Thyroid gland (tissue), 4 donors: Measurements from ENCODE around the gene ZNF789. TPM values are rescaled to one million over a fixed set of nuclear protein-coding genes. Genes with fewer than 3 reads are reported as not detected.

Source experiments
- DNase-seq, 2 donors: peaks; one replicate each; pipeline ENCODE4 v3.0.0-alpha.2; 2019
- H3K27ac ChIP-seq, 3 donors: fragments of 200-600 bp; sonication (generic); 1 replicate in 2 of 3; 2 replicates in 1 of 3; pipeline ENCODE4 v1.5.1; 2016 to 2019; ENCODE audit warnings: mild to moderate bottlenecking in 1 of 3, moderate library complexity in 1 of 3
- H3K27me3 ChIP-seq: fragments of 200-600 bp; sonication (generic); one replicate; pipeline ENCODE4 v1.5.1; 2019
- H3K36me3 ChIP-seq, 2 donors: fragments of 200-600 bp; sonication (generic); one replicate each; pipeline ENCODE4 v1.5.1; 2016 to 2019
- H3K4me1 ChIP-seq, 2 donors: fragments of 200-600 bp; sonication (generic); one replicate each; pipeline ENCODE4 v1.5.1; 2017 to 2019
- H3K4me3 ChIP-seq, 3 donors: fragments of 200-600 bp; sonication (generic); replicated peaks in 1 of 3; 1 replicate in 2 of 3; 2 replicates in 1 of 3; pipeline ENCODE4 v1.5.1; 2016; ENCODE audit warnings: mild to moderate bottlenecking in 1 of 3
- H3K9me3 ChIP-seq: fragments of 200-600 bp; sonication (generic); one replicate; pipeline ENCODE4 v1.5.1; 2017
- POLR2A ChIP-seq, 2 donors: fragments of 450-650 bp; IDR thresholded peaks; one replicate each; pipeline ENCODE4 v1.6.1; 2017; ENCODE audit warnings: antibody characterized with exemption in 2 of 2, mild to moderate bottlenecking in 2 of 2, moderate library complexity in 1 of 2
- WGBS, 2 donors: methylation state at CpG; one replicate each; pipeline ENCODE4 v1.1.5; 2017; 5-methylcytosine and 5-hydroxymethylcytosine counted together
- intact Hi-C: fragments of 100-400 bp; cut with DNase I; formaldehyde crosslinking; loops from one replicate; pipeline ENCODE4 v1.15.1; 2023
- total RNA-seq, 4 donors: library from RNA; depleted of rRNA; stranded (reverse); fragments of >200 nt; gene quantifications; one replicate each; pipeline ENCODE4 v1.2.3, GENCODE V29; 2016
- TF ChIP-seq, protein P1 (sequence below), 6 experiments: fragments of 200-600 bp in 3 of 6; fragments of 450-650 bp in 3 of 6; sonication (generic) in 3 of 6; IDR thresholded peaks; one replicate each; pipeline ENCODE4 v1.5.1; 2016 to 2019; ENCODE audit warnings: antibody characterized with exemption in 6 of 6, mild to moderate bottlenecking in 2 of 6, inconsistent platforms in 1 of 6, moderate library complexity in 1 of 6

Gene ZNF789
- total RNA-seq, 4 donors from 2014 or later, result 9.8 to 14.5 (median 11.4) TPM

DNA sequence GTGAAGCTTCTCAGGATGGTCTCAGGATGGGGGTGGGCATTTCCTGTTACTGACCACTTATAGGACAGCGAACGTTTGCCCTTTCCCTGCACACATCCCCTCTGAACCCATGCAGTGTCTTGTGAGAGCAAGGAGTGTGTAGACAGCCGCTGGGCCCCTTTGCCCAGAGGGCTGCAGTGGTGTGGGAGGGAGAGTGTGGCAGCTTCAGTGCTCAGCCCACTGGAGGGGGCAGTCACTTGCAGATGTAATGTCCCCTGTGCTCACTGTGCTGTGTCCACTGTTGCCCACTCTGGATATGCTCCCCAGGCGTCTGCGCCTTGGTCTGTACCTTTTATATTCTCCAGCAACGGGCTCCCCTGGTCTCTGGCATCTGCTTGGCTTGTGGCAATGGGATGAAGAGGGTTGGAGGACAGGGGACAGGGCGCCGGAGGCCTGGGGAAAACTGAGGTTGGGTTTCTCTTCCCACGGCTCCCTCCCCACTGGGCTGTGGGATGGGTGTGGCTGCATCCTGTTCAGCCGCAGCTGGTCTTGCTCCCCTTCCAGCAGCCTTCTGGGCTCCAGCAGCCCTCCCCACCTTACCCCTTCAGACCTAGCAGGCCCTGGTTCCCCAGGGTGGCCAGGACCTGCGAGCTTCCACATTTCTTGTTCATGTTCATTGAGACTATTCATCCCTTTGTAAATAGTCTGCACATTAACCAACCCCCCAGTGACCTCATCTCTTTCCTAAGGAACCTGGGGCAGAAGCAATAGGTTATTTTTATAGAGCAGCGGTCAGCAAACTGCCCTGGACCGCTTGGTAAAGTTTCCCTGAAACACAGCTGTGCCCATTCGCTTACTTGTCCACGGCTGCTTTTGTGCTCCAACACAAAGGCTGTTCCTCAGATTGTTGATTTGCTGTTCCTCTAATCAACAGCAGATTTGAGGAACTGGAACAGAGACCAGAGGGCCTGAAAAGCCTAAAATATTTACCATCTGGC lies 6.1 kb downstream of the ZNF789 start:
- DNase-seq, result no peak
- Histone ChIP-seq H3K27me3 (no peaks in the 10 kb centered on the region), H3K27ac (no peak overlapping the region), H3K36me3 (peaks cover 0 to 9% of the 10 kb centered on the region in 2 donors), H3K4me1 (peaks cover 0 to 2% of the 10 kb centered on the region in 2 donors), H3K4me3 (no peak overlapping the region), H3K9me3 (no peaks in the 10 kb centered on the region)
- 76 to 85% methylated on average over 12 to 15 of the region's 15 CpGs for WGBS, 2 donors
- TF ChIP-seq, protein P1, sequence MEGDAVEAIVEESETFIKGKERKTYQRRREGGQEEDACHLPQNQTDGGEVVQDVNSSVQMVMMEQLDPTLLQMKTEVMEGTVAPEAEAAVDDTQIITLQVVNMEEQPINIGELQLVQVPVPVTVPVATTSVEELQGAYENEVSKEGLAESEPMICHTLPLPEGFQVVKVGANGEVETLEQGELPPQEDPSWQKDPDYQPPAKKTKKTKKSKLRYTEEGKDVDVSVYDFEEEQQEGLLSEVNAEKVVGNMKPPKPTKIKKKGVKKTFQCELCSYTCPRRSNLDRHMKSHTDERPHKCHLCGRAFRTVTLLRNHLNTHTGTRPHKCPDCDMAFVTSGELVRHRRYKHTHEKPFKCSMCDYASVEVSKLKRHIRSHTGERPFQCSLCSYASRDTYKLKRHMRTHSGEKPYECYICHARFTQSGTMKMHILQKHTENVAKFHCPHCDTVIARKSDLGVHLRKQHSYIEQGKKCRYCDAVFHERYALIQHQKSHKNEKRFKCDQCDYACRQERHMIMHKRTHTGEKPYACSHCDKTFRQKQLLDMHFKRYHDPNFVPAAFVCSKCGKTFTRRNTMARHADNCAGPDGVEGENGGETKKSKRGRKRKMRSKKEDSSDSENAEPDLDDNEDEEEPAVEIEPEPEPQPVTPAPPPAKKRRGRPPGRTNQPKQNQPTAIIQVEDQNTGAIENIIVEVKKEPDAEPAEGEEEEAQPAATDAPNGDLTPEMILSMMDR (IDR thresholded peaks at IDR 0.05), result no peak
- TF ChIP-seq POLR2A (IDR thresholded peaks at IDR 0.05), result no peak
- intact Hi-C loops, result no loop called here

GRCh38 chr7:99485094-99485493 lies 12.4 kb downstream of the ZNF789 start:
- no peak for DNase-seq
- no peak overlapping the region for H3K4me3 ChIP-seq
- no peak for TF ChIP-seq POLR2A (IDR thresholded peaks at IDR 0.05)
- TF ChIP-seq, protein P1 (IDR thresholded peaks at IDR 0.05), result no peak
- H3K27me3 ChIP-seq, result no peaks in the 10 kb centered on the region
- 85 to 91% methylated on average over 5 of the region's 5 CpGs for WGBS, 2 donors
- intact Hi-C loops, result no loop called here
- H3K4me1 ChIP-seq, result no peaks in the 10 kb centered on the region
- peaks cover 0 to 9% of the 10 kb centered on the region in 2 donors for H3K36me3 ChIP-seq
- no peaks in the 10 kb centered on the region for H3K9me3 ChIP-seq
- H3K27ac ChIP-seq, result no peak overlapping the region

GRCh38 chr7:99489235-99489634 lies 16.5 kb downstream of the ZNF789 start:
- Histone ChIP-seq H3K4me3 (no peak overlapping the region), H3K27ac (no peak overlapping the region), H3K9me3 (no peaks in the 10 kb centered on the region), H3K36me3 (peaks cover 13 to 15% of the 10 kb centered on the region in 2 donors), H3K4me1 (no peaks in the 10 kb centered on the region), H3K27me3 (no peaks in the 10 kb centered on the region)
- 93 to 97% methylated on average over 4 of the region's 4 CpGs for WGBS, 2 donors
- no peak for TF ChIP-seq POLR2A (IDR thresholded peaks at IDR 0.05)
- intact Hi-C loops, result no loop called here
- DNase-seq, result no peak

GRCh38 chr7:99490878-99491277 lies 18.2 kb downstream of the ZNF789 start:
- intact Hi-C loops, result no loop called here
- Histone ChIP-seq H3K4me1 (no peaks in the 10 kb centered on the region), H3K27ac (no peak overlapping the region), H3K27me3 (no peaks in the 10 kb centered on the region), H3K9me3 (no peaks in the 10 kb centered on the region), H3K4me3 (no peak overlapping the region), H3K36me3 (peaks cover 21 to 26% of the 10 kb centered on the region in 2 donors)
- TF ChIP-seq, protein P1 (IDR thresholded peaks at IDR 0.05), result no peak
- WGBS, 2 donors, result 46 to 68% methylated on average over 2 to 3 of the region's 3 CpGs
- no peak for DNase-seq

- Histone ChIP-seq H3K36me3 (peaks cover 34 to 43% of the 10 kb centered on the region in 2 donors), H3K4me3 (no peak overlapping the region), H3K27me3 (no peaks in the 10 kb centered on the region), H3K4me1 (peaks cover 12 to 14% of the 10 kb centered on the region in 2 donors), H3K9me3 (no peaks in the 10 kb centered on the region), H3K27ac (no peak overlapping the region)
- TF ChIP-seq, protein P1 (IDR thresholded peaks at IDR 0.05), result no peak
- no peak for TF ChIP-seq POLR2A (IDR thresholded peaks at IDR 0.05)
- WGBS, 2 donors, result 95 to 99% methylated on average over 6 of the region's 6 CpGs
- intact Hi-C loops, result no loop called here
- no peak for DNase-seq
Observed at GRCh38 chr7:99493823-99494222, 21.1 kb downstream of the ZNF789 start.
